GM18520 (cell line): ENCODE results near the gene OR2T6.
"Not testable (repeated sequence)": the region's sequence is repeated elsewhere in the genome, so short reads cannot be mapped to it uniquely, and the experiment has no call there.

Experiments
- ATAC-seq: cut with Tn5 transposase; IDR thresholded peaks from one replicate; pipeline ENCODE4 v1.9.1; 2021; ENCODE audit not compliant: unreplicated experiment

The OR2T6 gene, protein sequence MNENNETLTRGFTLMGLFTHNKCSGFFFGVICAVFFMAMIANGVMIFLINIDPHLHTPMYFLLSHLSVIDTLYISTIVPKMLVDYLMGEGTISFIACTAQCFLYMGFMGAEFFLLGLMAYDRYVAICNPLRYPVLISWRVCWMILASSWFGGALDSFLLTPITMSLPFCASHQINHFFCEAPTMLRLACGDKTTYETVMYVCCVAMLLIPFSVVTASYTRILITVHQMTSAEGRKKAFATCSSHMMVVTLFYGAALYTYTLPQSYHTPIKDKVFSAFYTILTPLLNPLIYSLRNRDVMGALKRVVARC

DNA sequence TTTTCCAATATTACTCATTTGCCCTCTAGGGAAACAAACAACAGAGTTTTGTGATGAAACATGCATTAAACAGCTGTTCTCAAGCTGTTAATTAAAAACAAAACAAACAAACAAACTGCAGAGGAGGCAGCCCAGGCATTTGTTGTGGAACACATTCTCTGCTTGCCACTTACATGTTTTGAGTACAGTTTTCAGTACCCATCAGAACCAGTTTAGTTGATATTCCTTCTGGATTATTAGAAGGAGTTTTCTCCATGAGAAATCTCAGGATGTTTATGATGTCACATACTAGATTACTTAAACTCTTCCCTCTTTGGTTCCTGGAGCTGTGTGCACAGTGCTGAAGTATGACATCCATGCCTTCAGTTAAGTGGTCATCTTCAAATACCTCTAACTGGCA, at the start of gene OR2T6:
Gene OR2T6, plus strand, starts transcription at position 301 of the 400 bp plus-strand sequence. CDS start 11,863 bp downstream, outside the sequence.
- no peak for ATAC-seq

DNA sequence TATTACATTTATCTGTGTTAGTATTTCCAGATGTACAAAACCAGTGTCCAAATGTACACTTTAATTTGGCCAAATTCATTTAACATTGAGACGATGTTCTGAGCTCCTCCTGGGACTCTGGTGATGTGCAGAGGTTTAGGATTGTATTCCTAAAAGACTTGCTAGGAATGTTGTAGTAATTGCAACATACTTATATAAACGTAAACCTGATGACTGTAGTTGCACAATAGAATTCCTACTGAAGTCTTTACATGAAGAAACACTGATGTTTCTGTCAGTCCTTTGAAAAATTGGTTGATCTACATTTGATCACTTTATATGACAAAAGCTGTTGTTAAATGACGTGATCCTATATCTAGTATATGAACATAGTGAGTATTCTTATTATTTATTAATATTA, 32.1 kb upstream of the OR2T6 start:
- ATAC-seq, result no peak

DNA sequence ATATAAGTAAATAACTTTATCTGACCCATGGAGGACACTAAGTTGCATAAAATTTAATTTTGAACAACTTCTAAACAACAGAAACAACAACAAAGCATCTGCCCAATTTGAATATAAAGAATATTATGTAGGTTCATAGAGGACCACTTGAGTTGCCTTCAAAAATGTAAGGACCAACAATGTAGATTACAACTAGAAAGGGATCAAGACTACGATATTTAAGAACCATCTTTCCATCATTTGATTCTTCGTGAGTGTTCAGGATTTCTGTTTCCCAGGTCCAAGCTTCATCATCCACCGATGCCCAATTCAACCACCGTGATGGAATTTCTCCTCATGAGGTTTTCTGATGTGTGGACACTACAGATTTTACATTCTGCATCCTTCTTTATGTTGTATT, 27.1 kb upstream of the OR2T6 start, which contains the start of gene OR14C36:
Gene OR14C36, plus strand, starts transcription at position 301 of the 400 bp plus-strand sequence. Its CDS starts 0 bp downstream, at position 301.
- ATAC-seq, result no peak

DNA sequence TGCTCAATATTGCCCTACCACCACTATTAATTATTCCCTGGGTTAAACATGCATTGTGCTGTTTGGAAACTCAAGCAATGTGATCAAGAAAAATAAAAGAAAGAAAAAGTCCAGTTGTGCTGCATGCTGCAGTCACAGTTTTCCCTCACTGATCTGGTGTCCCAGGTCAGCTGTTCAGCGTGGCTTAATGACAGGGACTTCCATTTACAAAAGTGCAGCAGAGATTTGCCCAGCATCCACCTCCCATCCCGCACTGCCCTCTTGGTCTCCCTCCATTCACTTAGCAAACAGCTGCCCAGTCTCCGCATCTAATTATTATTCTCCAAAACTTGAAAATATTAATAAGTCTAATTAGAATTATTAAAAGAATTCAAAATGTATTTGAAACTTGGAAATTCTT, 16.1 kb upstream of the OR2T6 start:
- ATAC-seq, result no peak

DNA sequence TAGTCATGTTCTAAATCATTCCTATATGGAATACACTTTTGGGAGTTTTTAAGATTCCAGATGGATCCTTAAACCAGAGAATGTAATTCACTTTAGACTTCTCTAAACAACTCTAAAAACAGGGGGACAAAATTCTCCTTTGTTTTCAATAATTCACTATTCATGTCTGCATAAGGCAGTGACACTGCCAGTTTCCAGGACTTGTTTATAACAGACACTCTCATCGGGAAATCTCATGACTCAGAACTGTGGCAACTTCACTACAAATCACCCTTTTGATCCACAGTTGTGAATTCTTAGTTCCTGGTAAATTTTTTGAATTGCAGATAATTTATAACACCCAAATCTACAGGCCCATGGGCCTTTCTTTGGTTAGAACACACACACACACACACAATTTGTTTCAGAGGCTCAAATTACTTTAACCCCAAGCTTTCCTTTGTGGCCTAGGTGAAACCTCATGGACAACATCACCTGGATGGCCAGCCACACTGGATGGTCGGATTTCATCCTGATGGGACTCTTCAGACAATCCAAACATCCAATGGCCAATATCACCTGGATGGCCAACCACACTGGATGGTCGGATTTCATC, 14.3 kb upstream of the OR2T6 start, which contains the start of gene OR2T4:
Gene OR2T4, plus strand, starts transcription at position 545 of the 595 bp plus-strand sequence. Its CDS starts 0 bp downstream, at position 545.
- ATAC-seq, result no peak

DNA sequence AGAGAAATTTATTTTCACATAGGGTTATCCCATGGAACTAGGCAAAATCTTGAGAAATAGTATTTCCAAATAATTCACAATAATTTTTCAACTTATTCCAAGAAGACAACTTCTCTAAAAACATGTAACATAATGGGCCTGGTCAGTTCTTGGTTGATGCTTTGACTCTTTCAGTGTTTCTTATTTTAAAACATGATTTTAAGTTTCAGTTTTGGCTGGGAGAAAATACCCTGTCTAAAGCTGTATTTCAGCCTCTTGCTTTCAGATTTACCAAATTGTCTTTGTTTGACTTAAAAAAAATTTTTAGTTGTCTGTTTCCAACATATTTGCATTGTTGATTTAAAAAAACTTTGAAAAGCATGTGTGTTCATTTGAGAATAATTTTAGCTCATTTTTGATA, 8.9 kb upstream of the OR2T6 start:
- ATAC-seq, result no peak

DNA sequence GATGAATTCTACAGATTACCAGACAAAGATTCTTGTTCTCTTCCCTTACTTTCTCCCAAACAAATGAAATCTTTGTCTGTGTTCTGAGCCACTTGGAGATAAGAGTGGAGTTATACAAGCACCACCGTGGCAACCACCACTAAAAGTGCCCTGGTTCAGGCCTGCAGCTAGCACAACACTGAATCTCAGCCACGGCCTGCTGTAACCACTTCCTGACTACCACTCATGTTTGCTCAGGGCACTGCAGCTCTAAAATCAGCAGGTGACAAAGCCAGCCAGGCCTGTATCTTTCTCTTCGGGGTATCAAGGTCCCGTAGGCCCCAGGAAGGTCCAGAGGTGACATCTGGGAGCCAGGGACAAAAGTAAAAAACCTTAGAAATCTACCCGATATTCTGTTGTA, 3.2 kb upstream of the OR2T6 start:
- ATAC-seq, result no peak

DNA sequence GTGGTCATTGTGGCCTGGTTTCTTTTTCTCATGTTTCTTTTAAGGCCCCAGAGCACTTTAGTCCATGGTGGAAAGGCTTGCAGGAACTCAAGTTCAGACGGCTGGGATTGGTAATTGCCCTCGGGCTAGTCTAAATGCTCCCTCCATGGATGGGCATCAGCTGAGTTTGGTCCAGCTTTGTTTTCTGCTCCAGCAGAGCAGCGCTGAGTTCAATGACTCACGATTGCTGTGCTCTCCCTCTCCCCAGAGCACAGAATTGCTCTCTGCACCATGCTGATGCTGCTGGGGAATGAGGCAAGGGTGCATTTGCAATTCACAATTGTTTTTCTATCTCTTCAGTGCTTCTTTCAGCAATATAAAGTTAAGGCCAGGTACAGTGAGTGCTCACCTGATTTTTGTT, 1.8 kb upstream of the OR2T6 start:
- no peak for ATAC-seq

DNA sequence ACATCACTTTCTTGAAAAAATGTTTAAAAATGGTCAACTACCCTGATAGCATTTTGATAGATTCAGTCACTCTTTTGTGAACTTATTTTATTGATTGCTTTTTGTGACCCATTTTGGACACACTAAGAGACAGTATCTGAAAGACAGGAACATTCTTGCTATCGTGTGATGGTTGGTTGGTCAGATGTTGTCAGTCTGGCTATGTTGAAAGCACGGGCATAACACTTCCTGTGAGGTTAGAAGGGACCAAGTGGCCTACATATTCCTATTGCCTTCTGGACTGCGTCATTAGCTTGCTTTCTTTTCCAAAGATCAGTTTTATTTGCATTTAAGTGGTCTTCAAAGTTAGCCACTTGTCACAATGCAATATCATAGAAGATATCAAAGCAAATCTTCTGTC, 1.4 kb downstream of the OR2T6 start:
- no peak for ATAC-seq

DNA sequence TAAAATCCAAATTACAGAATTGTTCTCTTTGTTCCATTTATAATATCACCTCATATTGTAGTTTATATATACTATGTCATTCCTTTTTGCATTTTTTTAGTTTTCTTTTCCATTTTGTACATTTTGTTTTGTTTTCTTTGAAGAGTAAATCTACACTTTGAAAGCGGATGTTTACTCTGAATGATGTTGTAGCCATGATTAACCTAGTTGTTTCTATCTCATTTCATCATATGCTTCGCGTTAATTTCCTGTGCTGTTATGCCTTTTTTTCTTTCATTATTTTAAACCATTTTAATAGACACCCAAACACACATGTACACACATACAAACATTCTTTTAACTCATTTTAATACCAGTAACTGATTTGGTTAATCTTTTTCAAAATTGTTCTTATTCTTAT, 5.3 kb downstream of the OR2T6 start:
- no peak for ATAC-seq

DNA sequence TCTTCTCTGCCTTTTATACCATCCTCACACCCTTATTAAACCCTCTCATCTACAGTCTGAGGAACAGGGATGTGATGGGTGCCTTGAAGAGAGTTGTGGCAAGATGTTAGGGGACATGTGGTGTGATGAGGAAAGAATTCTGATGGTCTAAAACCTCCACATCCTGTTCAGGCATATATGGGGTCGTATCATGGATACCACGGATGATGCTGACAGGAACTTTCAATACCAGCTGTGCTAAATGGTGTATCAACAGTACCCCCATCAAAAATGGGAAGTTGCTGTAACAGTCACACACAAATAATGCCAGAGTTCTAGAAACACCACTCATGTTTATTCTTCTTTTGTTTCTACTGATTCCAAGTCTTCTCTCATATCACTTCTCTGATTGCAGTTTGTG, 12.9 kb downstream of the OR2T6 start:
- ATAC-seq, result no peak

DNA sequence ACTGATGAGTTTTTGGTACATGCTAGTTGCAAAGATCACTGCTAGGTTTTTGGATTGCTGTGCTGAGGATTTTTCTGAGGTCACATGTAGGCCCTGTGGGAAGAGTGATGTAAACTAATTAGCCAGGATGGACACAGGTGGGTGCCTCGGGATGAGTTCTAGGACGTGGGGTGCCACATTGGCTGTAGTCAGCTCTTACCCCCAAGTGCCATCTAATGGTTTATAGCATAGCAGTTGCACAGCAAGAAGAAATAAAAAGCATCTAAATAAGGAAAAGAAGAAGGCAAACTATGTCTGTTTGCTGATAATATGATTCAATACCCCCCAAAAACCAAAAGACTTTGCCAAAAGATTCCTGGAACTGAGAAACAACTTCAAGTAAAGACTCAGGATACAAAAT, 17.5 kb downstream of the OR2T6 start:
- ATAC-seq, result no peak

DNA sequence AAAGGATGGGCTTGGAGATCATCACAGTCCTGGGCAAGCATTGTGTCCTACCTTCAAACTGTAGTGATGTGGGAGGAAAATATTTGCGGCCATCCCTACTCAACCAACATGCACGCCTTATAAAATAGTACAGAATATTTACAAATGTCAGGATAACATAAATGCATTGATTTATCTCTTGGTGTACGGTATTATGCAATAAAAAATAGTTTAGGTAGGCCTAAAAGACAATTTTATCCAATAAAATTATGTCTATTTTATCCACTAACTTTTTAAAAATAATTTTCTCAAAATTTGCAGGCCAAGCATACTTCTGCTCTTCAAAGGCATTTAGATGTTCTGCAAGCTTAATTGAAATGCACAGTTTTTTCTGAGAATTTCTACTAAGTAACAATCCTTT, 27.2 kb downstream of the OR2T6 start, which contains the start of gene OR2T1:
Gene OR2T1, plus strand, starts transcription at position 301 of the 400 bp plus-strand sequence. CDS start 3,100 bp downstream, outside the sequence.
- no peak for ATAC-seq

DNA sequence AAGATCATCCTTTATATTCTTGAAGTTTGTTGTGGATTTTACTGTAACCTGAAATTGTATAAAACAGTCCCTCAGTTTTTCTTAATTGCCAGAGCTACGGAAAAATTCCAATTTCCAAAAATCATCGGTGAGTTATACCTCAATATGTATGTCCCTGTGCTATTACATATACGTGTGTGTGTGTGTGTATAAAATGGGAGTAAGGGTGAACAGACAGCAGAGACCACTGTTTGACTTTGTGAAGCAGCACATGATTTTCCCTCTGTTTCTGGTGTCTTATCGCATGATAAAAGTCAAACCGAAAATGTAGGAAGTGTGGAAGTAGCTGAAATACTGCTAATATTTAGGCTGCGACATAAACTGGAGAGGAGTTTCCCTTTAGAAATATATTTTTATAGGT, 28.5 kb downstream of the OR2T6 start:
- no peak for ATAC-seq

DNA sequence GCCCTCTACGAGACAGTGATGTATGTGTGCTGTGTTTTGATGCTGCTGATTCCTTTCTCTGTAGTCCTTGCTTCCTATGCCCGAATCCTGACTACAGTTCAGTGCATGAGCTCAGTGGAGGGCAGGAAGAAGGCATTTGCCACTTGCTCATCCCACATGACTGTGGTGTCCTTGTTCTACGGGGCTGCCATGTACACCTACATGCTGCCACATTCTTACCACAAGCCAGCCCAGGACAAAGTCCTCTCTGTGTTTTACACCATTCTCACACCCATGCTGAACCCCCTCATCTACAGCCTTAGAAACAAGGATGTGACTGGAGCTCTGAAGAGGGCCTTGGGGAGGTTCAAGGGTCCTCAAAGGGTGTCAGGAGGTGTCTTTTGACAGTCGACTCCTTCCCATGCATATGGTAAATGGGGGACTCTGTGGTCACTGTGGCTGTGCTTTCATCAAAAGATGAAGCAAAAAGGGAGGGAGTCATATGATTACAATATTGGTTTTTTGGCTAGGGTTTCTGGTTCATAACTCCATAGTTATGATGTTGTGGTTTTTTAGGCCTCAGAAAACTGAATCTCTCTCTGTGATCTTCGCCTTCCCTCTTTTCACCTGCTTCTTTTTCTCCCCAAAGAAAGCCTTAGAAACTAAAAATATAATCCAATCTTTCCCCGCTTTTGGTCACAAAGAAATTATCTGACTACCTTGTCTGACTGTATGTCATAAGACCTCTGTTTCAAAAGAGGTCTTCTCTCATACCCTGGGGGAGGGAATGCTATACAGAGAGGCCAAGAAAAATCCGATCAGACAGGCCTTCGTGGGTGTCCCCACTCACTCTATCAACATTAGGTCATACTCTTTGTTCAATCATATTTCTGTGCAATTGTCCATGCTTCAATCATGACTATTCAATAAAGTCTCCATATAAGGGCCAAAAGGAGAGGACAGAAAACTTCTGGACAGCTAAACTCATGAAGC, 31.5 kb downstream of the OR2T6 start:
- no peak for ATAC-seq

DNA sequence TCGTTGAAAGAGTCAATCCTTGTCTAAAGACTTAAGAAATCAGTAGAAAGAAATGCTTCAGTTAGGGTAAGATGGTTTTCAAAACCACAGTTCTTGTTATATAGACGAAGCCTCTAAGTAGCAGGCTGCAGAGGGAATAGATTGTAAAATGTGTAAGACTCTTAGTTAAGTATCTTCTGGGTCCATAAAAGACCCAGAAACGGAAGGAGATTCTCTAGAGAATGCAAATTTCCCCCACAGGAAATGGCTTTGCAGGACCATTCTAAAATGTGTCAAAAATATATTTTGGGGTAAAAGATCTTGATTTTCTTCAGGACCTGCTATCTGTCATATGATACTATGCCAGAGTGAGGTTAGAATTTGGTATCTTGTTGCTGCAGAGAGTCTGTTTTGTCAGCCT, 40.7 kb downstream of the OR2T6 start:
- ATAC-seq, result no peak

DNA sequence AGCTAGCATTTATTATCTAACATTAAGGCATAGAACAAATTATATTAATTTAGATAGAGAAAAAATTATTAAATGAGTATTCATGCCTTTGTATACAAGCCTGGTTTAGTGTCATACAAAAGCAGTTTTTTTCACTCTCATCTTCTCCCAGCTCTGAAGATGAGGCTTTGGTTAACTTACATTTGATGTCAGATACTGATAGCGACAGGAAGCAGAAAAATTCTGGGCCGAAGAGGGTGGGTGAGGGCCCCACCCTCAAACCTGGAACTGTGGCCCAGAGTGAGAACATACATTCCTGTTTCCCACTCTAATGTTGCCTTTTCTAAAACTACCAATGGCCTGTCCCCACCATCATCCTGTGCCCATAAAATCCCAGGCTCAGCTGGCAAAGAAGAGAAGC, 42.3 kb downstream of the OR2T6 start:
- no peak for ATAC-seq

DNA sequence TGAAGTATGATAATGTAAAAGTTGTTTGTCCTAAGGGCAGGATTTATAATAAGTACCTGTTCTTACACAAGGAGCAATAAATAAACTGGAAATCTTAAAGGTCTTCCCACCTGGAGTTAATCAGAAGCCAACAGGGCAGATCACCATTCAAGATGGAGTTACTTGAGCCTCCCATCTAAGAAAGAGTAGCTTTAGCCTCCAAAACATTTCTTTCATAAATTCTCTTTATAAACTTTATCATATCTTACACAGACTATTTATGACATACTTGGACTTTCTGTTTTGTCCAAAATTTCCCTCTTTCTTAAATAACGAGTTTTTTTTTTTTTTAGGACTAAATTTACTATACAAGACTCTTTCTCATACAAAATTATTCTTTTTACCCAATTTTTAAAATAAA, 45.8 kb downstream of the OR2T6 start:
- ATAC-seq, result no peak

DNA sequence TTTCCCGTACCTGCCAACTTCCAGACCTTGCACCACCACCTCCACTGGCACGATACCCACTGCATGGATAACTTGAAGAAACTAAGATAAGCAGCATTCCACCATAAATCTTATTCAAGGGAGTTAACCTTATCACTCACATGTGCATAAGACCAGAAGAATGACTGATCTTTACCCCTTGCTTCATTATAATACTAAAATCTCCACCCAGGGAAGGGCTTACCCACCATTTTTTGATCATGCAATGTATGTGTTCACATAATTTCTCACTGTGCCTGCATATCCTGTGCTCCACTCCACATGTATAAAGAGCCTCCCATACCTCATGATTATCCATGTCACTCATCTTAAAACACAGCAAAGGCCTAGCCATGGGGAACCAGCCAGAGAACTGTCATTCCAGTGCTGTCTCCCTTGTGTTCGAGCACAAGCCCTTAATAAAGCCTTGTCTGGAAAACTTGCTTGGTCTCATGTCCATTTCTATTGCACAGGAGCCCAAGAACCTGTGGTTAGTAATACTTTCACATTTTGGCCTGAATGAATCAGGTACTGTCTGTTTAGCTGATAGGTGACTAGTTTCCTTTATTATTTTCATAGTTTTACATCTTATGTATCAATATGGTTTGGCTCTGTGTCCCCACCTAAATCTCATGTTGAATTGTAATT, 52.1 kb downstream of the OR2T6 start:
- ATAC-seq, result peak; percentile 21

DNA sequence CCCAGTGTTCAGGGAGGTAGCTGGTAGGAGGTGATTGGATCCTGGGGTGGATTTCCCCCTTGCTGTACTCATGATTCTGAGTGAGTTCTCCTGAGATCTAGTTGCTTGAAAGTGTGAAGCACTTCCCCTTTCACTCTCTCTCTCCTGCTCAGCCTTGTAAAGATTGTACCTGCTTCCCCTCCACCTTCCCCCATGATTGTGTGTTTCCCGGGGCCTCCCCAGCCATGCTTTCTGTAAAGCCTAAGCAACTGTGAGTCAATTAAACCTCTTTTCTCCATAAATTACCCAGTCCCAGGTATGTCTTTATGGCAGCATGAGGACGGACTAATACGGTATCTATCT, 52.6 kb downstream of the OR2T6 start:
- ATAC-seq, result peak; percentile 72

DNA sequence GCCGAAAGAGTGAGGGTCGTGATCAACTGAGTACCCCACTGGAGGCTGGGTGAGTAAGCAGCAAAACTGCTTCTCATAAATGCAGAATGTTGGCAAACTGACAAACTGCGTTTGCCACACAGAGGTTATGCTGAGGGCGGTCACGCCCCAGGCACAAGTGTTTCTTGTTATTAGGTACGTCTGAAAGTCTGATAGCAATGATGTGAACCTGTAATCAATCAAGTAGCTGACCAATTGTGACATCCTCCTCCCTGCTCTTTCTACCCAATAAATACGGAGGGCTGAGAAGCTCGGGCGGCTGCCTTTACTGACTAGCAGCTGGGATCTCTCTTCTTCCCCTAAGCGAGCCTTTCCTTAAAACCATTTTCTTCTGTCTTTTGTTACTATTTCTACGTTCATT, 56.1 kb downstream of the OR2T6 start:
- ATAC-seq, result not testable (repeated sequence)
